ENCODE data around the gene CASP9. TPM values are rescaled to one million over a fixed set of nuclear protein-coding genes. Genes with fewer than 3 reads are reported as not detected.

CASP9 gene
- total RNA-seq, 1 experiment from 2014 or later, result 8.0 TPM

DNA sequence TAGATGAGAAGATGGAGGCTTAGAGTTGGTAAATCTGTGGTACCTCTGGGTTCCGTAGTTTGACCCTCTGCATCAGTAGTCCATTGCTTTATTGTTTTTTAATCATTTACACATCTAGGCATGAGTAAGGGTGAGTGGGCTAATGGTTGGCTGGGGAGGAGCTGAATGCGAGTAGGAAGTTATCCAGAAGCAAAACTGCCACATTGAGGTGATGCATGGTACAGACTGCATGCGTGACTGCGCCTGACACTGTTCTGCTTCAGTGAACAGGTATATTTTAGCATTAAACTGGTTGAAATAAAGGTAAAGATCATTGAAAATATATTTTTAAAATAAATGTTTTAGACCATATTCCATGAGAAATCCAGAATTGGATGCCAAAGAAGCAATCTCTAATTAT, 7.0 kb upstream of the CASP9 start:
- TF ChIP-seq EZH2 (IDR thresholded peaks at IDR 0.05; ENCODE audit: low read length, unreplicated experiment), result no peak
- no peak for TF ChIP-seq EZH2phosphoT487 (IDR thresholded peaks at IDR 0.05; ENCODE audit: borderline replicate concordance, low read length)
- no peak for TF ChIP-seq CTCF (conservative IDR thresholded peaks at IDR 0.05; ENCODE audit: low read depth, low read length)
- Histone ChIP-seq H3K27ac (ENCODE audit: low read length) (no peak overlapping the region), H3K4me2 (ENCODE audit: low read length) (no peak overlapping the region), H3K4me1 (ENCODE audit: insufficient read depth, low read length) (peaks cover 11% of the 10 kb centered on the region), H3F3A (ENCODE audit: low read length, unreplicated experiment) (no peaks in the 10 kb centered on the region), H3K27me3 (ENCODE audit: low read length) (no peaks in the 10 kb centered on the region), H3K4me3 (ENCODE audit: low read length) (no peak overlapping the region), H3K9me2 (replicated peaks; ENCODE audit: low read length) (no peaks in the 10 kb centered on the region), H3K36me3 (ENCODE audit: low read depth, low read length) (no peaks in the 10 kb centered on the region; the same call in 1 of the 2 replicates), H3K9ac (ENCODE audit: low read length) (no peak overlapping the region), H3K9me3 (ENCODE audit: low read length) (no peaks in the 10 kb centered on the region), H3K79me2 (ENCODE audit: low read length) (peaks cover 24% of the 10 kb centered on the region), H2AFZ (ENCODE audit: low read length) (no peak overlapping the region), H4K20me1 (ENCODE audit: low read length) (no peaks in the 10 kb centered on the region)
- ATAC-seq (no peak), DNase-seq (no peak)
- intact Hi-C loops (cut with micrococcal nuclease), result no loop called here
- ChIA-PET CTCF (no interaction called here), POLR2A (ENCODE audit: unreplicated experiment) (no interaction called here)
- BruUV-seq (replicated peaks), result no TSS peak

- Histone ChIP-seq H2AFZ (ENCODE audit: low read length) (peak within 1 kb of the TSS; percentile 90), H3K9me2 (replicated peaks; ENCODE audit: low read length) (no peaks in the 10 kb centered on the region), H3K79me2 (ENCODE audit: low read length) (peaks cover 39% of the 10 kb centered on the region), H3K27me3 (ENCODE audit: low read length) (no peaks in the 10 kb centered on the region), H3K9me3 (ENCODE audit: low read length) (no peaks in the 10 kb centered on the region), H3F3A (ENCODE audit: low read length, unreplicated experiment) (no peaks in the 10 kb centered on the region), H3K9ac (ENCODE audit: low read length) (peak within 1 kb of the TSS; percentile 92), H3K4me1 (ENCODE audit: insufficient read depth, low read length) (peaks cover 25% of the 10 kb centered on the region), H3K27ac (ENCODE audit: low read length) (peak within 1 kb of the TSS; percentile 80), H3K4me3 (ENCODE audit: low read length) (peak within 1 kb of the TSS; percentile 92), H4K20me1 (ENCODE audit: low read length) (no peaks in the 10 kb centered on the region), H3K4me2 (ENCODE audit: low read length) (peak within 1 kb of the TSS; percentile 97), H3K36me3 (ENCODE audit: low read depth, low read length) (no peaks in the 10 kb centered on the region)
- ChIA-PET CTCF (interaction anchor here (0.6 kb wide), 1 partner anchor 12 kb away, joined by 3 read pairs; no protein-coding TSS in a partner anchor), POLR2A (ENCODE audit: unreplicated experiment) (interaction anchor here (0.5 kb wide), 1 partner anchor 17 kb away, joined by 3 read pairs; no protein-coding TSS in a partner anchor)
- peak; percentile 100 for DNase-seq
- BruUV-seq (replicated peaks), result no TSS peak
- TF ChIP-seq EZH2phosphoT487 (IDR thresholded peaks at IDR 0.05; ENCODE audit: borderline replicate concordance, low read length) (no peak), EZH2 (IDR thresholded peaks at IDR 0.05; ENCODE audit: low read length, unreplicated experiment) (no peak), CTCF (conservative IDR thresholded peaks at IDR 0.05; ENCODE audit: low read depth, low read length) (no peak; the same call in 1 of the 2 replicates)
- intact Hi-C loops (cut with micrococcal nuclease), result loop anchor here (2.0 kb wide), 1 partner anchor 92 kb away; no protein-coding TSS in a partner anchor
- peak; percentile 69 for ATAC-seq
Measured at GRCh38 chr1:15526490-15527339, 2.7 kb upstream of the CASP9 start, which contains the start of gene DNAJC16. Gene DNAJC16, plus strand, starts transcription at chr1:15526848. Its CDS starts 2,258 bp downstream, at chr1:15529106.
